Duodenal mucosa (tissue), 2 donors: ENCODE measurements around the gene FAM149A.

Experiments used
- H3K27ac ChIP-seq: one replicate; pipeline ENCODE4 v1.7.0; 2013; ENCODE audit warnings: low read depth, low read length
- H3K27me3 ChIP-seq, 2 donors: one replicate each; pipeline ENCODE4 v1.7.0; 2013; ENCODE audit warnings: low read length in 2 of 2, control low read depth in 1 of 2; ENCODE audit not compliant: insufficient read depth in 2 of 2, control insufficient read depth in 1 of 2
- H3K36me3 ChIP-seq, 2 donors: one replicate each; pipeline ENCODE4 v1.7.0; 2013; ENCODE audit warnings: low read length in 2 of 2, control low read depth in 1 of 2; ENCODE audit not compliant: insufficient read depth in 2 of 2, control insufficient read depth in 1 of 2
- H3K4me1 ChIP-seq, 2 donors: one replicate each; pipeline ENCODE4 v1.7.0; 2013; ENCODE audit warnings: low read length in 2 of 2, control low read depth in 1 of 2; ENCODE audit not compliant: insufficient read depth in 2 of 2, control insufficient read depth in 1 of 2
- H3K4me3 ChIP-seq, 2 donors: one replicate each; pipeline ENCODE4 v1.7.0; 2013; ENCODE audit warnings: low read length in 2 of 2, low read depth in 1 of 2
- H3K9ac ChIP-seq, 2 donors: one replicate each; pipeline ENCODE4 v1.7.0; 2013; ENCODE audit warnings: low read length in 2 of 2, low read depth in 1 of 2
- H3K9me3 ChIP-seq, 2 donors: one replicate each; pipeline ENCODE4 v1.7.0; 2013; ENCODE audit warnings: low read length in 2 of 2, control low read depth in 1 of 2; ENCODE audit not compliant: control insufficient read depth in 1 of 2

Gene FAM149A

DNA sequence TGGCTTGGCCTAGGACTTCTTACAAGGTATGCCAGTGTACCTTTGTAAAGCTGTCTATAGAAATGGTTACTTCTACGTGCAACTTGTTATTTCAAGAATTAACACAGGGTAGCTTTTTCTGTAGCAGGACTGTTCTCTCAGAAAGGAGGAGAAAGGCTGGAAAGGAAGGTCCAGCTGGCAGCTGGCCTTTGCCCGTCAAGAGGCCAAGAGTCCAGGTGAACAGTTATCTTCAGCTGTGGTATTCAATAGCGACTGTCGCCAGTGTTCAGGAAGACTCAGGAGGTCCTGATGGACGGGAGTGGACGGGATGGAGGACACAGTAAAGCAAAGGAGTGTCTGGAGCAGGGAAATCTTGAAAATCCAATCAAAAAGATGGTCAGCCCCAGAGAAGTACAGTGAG, 91.6 kb downstream of the FAM149A start:
- no peaks in the 10 kb centered on the region for H3K9me3 ChIP-seq
- no peaks in the 10 kb centered on the region for H3K27me3 ChIP-seq
- peaks cover 8 to 10% of the 10 kb centered on the region in 2 donors for H3K36me3 ChIP-seq
- H3K27ac ChIP-seq, result no peak overlapping the region
- peaks cover 6 to 7% of the 10 kb centered on the region in 2 donors for H3K4me1 ChIP-seq
- H3K9ac ChIP-seq, result no peak overlapping the region
- no peak overlapping the region for H3K4me3 ChIP-seq

DNA sequence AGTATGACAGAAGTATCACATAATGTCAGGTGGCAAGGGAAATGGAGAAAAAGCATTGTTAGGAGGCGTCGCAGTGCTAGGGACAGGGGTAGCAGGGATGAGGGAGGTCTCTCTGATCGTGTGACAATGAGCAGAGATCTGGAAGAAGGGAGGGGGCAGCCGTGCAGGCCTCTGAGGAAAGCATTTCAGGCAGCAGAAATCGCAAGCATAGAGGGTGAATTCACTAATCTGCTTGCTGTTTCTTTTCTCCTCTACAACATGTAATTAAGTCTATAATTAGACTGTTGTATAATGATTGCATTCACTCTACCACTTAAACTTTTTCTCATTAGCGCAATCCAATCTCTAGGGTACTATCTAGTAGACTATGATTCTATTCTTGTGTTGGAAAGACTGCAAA, 96.0 kb downstream of the FAM149A start:
- Histone ChIP-seq H3K9ac (no peak overlapping the region), H3K4me3 (no peak overlapping the region), H3K27me3 (no peaks in the 10 kb centered on the region), H3K27ac (no peak overlapping the region), H3K9me3 (no peaks in the 10 kb centered on the region), H3K36me3 (peaks cover 9 to 15% of the 10 kb centered on the region in 2 donors), H3K4me1 (peaks cover 10 to 11% of the 10 kb centered on the region in 2 donors)

DNA sequence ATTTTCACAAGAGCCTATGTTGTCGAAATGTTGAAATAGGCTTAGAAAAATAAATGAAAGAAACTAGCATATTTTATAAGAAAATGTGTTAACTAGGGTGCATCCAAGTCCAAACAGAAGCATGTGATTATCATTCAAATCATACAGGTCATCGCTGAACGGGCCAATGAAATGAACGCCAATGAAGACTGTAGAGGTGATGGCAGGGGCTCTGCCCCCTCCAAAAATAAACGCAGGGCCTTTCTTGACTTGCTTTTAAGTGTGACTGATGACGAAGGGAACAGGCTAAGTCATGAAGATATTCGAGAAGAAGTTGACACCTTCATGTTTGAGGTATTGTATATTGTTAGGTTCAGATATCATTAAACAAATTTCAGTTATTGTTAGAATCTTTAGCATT, 96.5 kb downstream of the FAM149A start:
- H3K9me3 ChIP-seq, result no peaks in the 10 kb centered on the region
- no peaks in the 10 kb centered on the region for H3K27me3 ChIP-seq
- H3K4me1 ChIP-seq, result peaks cover 10 to 11% of the 10 kb centered on the region in 2 donors
- peaks cover 9 to 13% of the 10 kb centered on the region in 2 donors for H3K36me3 ChIP-seq
- H3K4me3 ChIP-seq, result no peak overlapping the region
- no peak overlapping the region for H3K9ac ChIP-seq
- no peak overlapping the region for H3K27ac ChIP-seq

DNA sequence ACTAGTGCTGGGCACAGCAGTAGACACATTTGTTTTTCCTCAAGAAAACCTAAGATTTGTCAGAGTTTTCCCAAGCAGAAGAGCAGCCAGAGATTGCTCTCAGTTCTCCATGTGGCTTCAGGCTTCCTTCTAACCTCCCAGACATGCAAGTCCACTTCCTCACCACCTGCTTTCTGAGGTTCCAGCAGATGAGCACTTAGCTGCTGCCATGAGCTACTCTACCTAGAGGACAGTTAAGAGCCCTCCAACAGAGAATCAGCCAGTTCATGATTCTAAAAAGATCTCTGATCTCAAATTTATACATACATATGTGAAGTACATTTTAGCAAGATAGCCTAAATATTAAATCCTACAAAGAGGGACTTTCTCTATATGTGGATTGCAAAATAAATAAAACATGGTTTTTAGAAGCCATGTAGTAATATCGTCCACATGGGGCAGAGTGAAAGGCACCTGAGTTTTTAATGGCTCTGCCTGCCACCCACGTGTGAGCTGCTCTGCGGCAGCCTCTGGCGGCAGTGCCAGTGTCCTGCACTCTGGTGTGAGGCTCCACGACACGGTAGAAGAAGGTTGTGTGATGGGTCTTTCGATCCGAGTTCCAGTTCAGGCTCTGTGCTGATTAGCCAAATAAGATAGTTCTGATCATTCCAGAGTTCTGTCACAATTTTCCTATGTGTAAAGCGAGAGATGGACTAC, 97.2 kb downstream of the FAM149A start:
- no peak overlapping the region for H3K9ac ChIP-seq
- peaks cover 10 to 11% of the 10 kb centered on the region in 2 donors for H3K4me1 ChIP-seq
- peaks cover 9 to 10% of the 10 kb centered on the region in 2 donors for H3K36me3 ChIP-seq
- no peaks in the 10 kb centered on the region for H3K9me3 ChIP-seq
- H3K27ac ChIP-seq, result no peak overlapping the region
- H3K4me3 ChIP-seq, result no peak overlapping the region
- no peaks in the 10 kb centered on the region for H3K27me3 ChIP-seq

DNA sequence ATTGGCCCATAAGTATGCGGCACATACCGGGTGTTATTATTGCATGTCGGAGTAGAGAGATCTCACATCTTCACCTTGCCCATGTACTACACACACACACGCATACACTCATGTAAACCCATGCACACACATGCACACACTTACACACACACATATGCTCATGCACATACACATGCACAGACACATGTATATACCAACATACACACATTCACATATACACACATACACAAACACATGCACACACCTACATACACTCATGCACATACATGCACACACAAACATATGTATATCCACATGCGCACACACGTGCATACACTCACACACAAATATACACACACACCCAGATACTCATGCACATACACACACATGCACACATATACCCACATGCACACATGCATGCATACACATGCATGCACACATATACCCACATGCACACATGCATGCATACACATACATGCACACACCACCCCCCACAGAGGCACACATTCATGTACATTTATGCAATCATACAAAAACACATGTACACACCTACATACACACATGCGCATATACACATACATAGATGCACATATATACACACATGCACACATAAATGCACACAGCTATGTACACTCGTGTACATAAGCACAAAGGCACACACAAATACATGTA, 98.1 kb downstream of the FAM149A start:
- no peak overlapping the region for H3K4me3 ChIP-seq
- peaks cover 5 to 9% of the 10 kb centered on the region in 2 donors for H3K36me3 ChIP-seq
- H3K9ac ChIP-seq, result no peak overlapping the region
- H3K27me3 ChIP-seq, result no peaks in the 10 kb centered on the region
- no peaks in the 10 kb centered on the region for H3K9me3 ChIP-seq
- H3K4me1 ChIP-seq, result peaks cover 10 to 11% of the 10 kb centered on the region in 2 donors
- no peak overlapping the region for H3K27ac ChIP-seq

DNA sequence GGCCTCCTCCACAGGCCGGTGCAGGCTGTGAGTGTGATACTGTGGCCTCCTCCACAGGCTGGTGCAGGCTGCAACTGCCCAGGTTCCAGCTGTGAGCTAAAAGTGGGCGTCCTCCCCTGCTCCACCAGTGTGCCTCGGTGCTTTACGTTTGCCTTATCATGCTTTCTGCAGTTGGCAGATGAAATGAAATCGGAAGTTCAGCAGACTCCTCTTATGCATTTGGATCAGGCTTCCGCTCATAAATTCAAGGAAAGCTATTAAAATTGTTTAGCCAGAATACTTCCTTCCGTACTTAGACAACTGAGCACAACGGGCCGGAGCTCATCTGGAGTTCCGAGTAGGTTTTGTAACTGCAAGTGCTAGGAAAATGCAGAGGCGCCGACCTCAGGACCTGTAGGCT, 98.9 kb downstream of the FAM149A start:
- no peak overlapping the region for H3K27ac ChIP-seq
- peak overlapping the region in 1 of 2 donors; percentile 15 for H3K9ac ChIP-seq
- H3K9me3 ChIP-seq, result no peaks in the 10 kb centered on the region
- H3K4me3 ChIP-seq, result no peak overlapping the region
- no peaks in the 10 kb centered on the region for H3K27me3 ChIP-seq
- peaks cover 8% of the 10 kb centered on the region in 2 donors for H3K36me3 ChIP-seq
- H3K4me1 ChIP-seq, result peaks cover 10 to 11% of the 10 kb centered on the region in 2 donors

DNA sequence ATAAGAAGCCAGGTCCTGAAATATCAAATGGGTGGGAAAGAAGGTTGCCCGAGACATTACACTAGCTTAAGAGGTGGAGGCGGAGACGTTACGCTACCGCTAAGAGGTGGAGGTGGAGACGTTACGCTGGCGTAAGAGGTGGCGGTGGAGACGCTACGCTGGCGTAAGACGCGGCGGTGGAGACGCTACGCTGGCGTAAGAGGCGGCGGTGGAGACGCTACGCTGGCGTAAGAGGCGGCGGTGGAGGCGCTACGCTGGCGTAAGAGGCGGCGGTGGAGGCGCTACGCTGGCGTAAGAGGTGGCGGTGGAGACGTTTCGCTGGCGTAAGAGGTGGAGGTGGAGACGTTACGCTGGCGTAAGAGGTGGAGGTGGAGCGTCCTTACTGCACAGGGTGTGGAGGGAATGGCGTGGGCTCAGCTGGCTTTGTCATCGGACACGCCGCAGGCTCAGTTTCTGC, 99.6 kb downstream of the FAM149A start:
- H3K27ac ChIP-seq, result peak overlapping the region; percentile 11
- peaks cover 10 to 11% of the 10 kb centered on the region in 2 donors for H3K4me1 ChIP-seq
- peaks cover 0 to 3% of the 10 kb centered on the region in 2 donors for H3K9me3 ChIP-seq
- peaks cover 11 to 13% of the 10 kb centered on the region in 2 donors for H3K36me3 ChIP-seq
- peak overlapping the region; percentile 15 to 39 for H3K9ac ChIP-seq
- no peaks in the 10 kb centered on the region for H3K27me3 ChIP-seq
- H3K4me3 ChIP-seq, result peak overlapping the region; percentile 42 to 55

DNA sequence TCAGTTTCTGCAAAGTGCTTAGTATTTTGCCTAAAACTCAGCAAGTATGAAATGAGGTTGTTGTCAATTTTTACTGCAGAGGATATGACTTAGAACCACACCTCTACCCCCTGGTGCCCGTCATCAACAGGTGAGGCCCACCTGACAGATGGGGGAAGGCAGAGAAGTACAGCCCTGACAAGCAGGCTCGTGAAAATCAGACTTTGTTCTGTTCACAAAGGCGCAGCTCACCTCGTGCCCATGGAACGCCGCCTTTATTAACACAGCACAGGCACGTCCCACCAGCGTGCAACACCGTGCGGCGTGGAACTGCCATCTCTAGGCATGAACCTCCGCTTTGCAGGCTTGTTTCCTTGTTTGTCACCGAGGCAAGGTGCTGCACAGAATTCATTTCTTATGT, 100.2 kb downstream of the FAM149A start:
- Histone ChIP-seq H3K4me1 (peaks cover 10 to 11% of the 10 kb centered on the region in 2 donors), H3K27ac (peak overlapping the region; percentile 11), H3K4me3 (peak overlapping the region; percentile 42 to 55), H3K9me3 (peaks cover 0 to 4% of the 10 kb centered on the region in 2 donors), H3K9ac (peak overlapping the region; percentile 31 to 39), H3K36me3 (peaks cover 12 to 19% of the 10 kb centered on the region in 2 donors), H3K27me3 (no peaks in the 10 kb centered on the region)

DNA sequence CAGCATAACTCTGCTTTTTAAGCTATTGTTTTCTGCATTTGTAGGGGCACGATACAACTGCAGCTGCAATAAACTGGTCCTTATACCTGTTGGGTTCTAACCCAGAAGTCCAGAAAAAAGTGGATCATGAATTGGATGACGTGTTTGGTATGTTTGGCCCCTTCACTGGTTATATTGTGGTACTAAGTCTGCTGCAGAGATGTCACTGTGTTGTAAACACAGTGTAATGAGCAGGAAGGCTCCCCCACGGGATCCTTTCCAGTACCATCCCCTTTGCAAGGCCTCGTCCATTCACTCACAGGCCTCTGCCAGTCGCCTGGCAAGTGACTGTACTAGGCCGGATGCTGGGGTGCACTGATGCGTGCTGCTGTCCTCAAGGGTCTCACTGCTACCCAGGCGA, 100.7 kb downstream of the FAM149A start:
- Histone ChIP-seq H3K4me1 (peaks cover 10 to 11% of the 10 kb centered on the region in 2 donors), H3K9ac (no peak overlapping the region), H3K4me3 (peak overlapping the region; percentile 42 to 55), H3K27me3 (no peaks in the 10 kb centered on the region), H3K27ac (no peak overlapping the region), H3K9me3 (peaks cover 0 to 4% of the 10 kb centered on the region in 2 donors), H3K36me3 (peaks cover 12 to 24% of the 10 kb centered on the region in 2 donors)

DNA sequence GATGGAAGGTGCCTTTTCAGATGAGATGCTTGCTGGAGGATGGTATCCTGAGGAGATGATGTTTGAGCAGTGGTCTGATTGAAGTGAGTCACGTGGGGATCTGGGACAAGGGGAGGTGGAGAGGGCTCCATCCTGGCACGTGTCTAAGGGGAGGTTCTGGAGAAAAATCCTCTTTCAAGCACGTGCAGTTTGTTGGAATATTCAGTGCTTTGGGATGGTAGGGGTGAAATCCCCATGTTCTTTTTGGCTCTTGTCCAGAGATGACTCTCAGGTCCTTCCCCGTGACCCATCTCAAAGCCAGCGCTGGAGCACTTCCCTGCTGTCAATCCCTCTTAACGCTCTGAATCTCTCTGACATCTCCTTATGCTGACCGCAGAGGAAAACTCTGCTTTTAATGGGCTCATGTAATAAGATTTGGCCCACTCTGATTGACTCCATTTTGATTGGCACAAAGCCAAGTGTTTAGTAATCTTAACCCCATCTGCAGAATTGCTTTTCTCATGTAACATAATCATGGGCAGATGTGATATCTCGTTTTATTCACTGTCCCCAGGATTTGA, 112.0 kb downstream of the FAM149A start:
- Histone ChIP-seq H3K36me3 (no peaks in the 10 kb centered on the region), H3K27ac (no peak overlapping the region), H3K4me3 (no peak overlapping the region), H3K9me3 (no peaks in the 10 kb centered on the region), H3K27me3 (no peaks in the 10 kb centered on the region), H3K9ac (no peak overlapping the region), H3K4me1 (no peaks in the 10 kb centered on the region)
